HepG2 (cell line): ENCODE data around the gene NT5DC2. TPM values are rescaled to one million over a fixed set of nuclear protein-coding genes. Genes with fewer than 3 reads are reported as not detected.

Experiments
- ETV5 ChIP-seq: IDR thresholded peaks from 2 replicates; pipeline ENCODE4 v1.6.1; 2018; ENCODE audit warnings: missing biosample characterization, missing genetic modification reagents, inconsistent platforms, borderline replicate concordance
- IKZF4 ChIP-seq: sonication (generic); formaldehyde crosslinking; IDR thresholded peaks from 2 replicates; pipeline ENCODE4 v1.5.1; 2020; ENCODE audit warnings: borderline replicate concordance, mild to moderate bottlenecking, low read depth, missing genetic modification reagents; ENCODE audit errors: not compliant biosample characterization
- JUN ChIP-seq: sonication (generic); formaldehyde crosslinking; IDR thresholded peaks from 2 replicates; pipeline ENCODE4 v1.4.0; 2020; ENCODE audit warnings: mild to moderate bottlenecking, missing genetic modification reagents
- KLF16 ChIP-seq, 2 experiments: sonication (generic) in 1 of 2; formaldehyde crosslinking in 1 of 2; IDR thresholded peaks; 2 replicates each; pipeline versions ENCODE4 v1.6.1 to v1.8.0; 2016 to 2023; ENCODE audit warnings: missing genetic modification reagents in 2 of 2, missing compliant biosample characterization in 1 of 2
- KMT2A ChIP-seq: sonication (generic); formaldehyde crosslinking; IDR thresholded peaks from 2 replicates; pipeline ENCODE4 v1.4.0; 2020; ENCODE audit warnings: missing genetic modification reagents
- MAF1 ChIP-seq: sonication (generic); formaldehyde crosslinking; IDR thresholded peaks from 2 replicates; pipeline ENCODE4 v1.5.0; 2020; ENCODE audit warnings: missing genetic modification reagents, borderline replicate concordance
- POLR2AphosphoS2 ChIP-seq: IDR thresholded peaks from 2 replicates; pipeline ENCODE4 v1.6.1; 2011; ENCODE audit warnings: low read depth, low read length, improper control_type of control experiment
- SAFB2 ChIP-seq: sonication (generic); formaldehyde crosslinking; IDR thresholded peaks from 2 replicates; pipeline ENCODE4 v1.5.1; 2020; ENCODE audit warnings: missing genetic modification reagents, low read depth, mild to moderate bottlenecking, borderline replicate concordance
- SAP130 ChIP-seq: IDR thresholded peaks from 2 replicates; pipeline ENCODE4 v1.6.1; 2016; ENCODE audit warnings: low read depth
- SMAD1 ChIP-seq: sonication (generic); formaldehyde crosslinking; IDR thresholded peaks from 2 replicates; pipeline ENCODE4 v1.4.0; 2020; ENCODE audit warnings: missing genetic modification reagents, low read depth, mild to moderate bottlenecking, borderline replicate concordance
- ZNF20 ChIP-seq: sonication (generic); formaldehyde crosslinking; IDR thresholded peaks from 2 replicates; pipeline ENCODE4 v1.4.0; 2020; ENCODE audit warnings: mild to moderate bottlenecking, moderate library complexity, missing genetic modification reagents
- ZNF3 ChIP-seq: IDR thresholded peaks from 2 replicates; pipeline ENCODE4 v1.7.0; 2017; ENCODE audit warnings: inconsistent platforms
- ZNF337 ChIP-seq: sonication (generic); formaldehyde crosslinking; IDR thresholded peaks from 2 replicates; pipeline ENCODE4 v1.5.1; 2020; ENCODE audit warnings: missing genetic modification reagents, low read depth, mild to moderate bottlenecking, borderline replicate concordance
- ZSCAN25 ChIP-seq: sonication (generic); formaldehyde crosslinking; IDR thresholded peaks from 2 replicates; pipeline ENCODE4 v1.8.0; 2022; ENCODE audit warnings: mild to moderate bottlenecking, missing genetic modification reagents
- polyA plus RNA-seq, 8 experiments: library from polyadenylated mRNA; depleted of rRNA in 3 of 8; stranded (reverse) in 7 of 8; unstranded in 1 of 8; fragments of >200 nt; fragmentation: Illumina TruSeq in 4 of 8; extraction: Trizol in 4 of 8; gene quantifications; 2 replicates each; pipeline versions ENCODE4 v1.2.1 to v1.2.3, GENCODE V29; 2011 to 2016; ENCODE audit warnings: low read depth in 4 of 8, missing spikeins in 1 of 8, mixed read lengths in 1 of 8; ENCODE audit not compliant: insufficient read depth in 1 of 8
- total RNA-seq, 5 experiments: library from RNA; depleted of rRNA; stranded (reverse); fragments of >200 nt; fragmentation: Illumina TruSeq; extraction: Trizol; gene quantifications; 2 replicates each; pipeline ENCODE4 v1.2.3, GENCODE V29; 2016; ENCODE audit warnings: low read depth in 1 of 5
- TF ChIP-seq, protein P1 (sequence below): sonication (generic); formaldehyde crosslinking; IDR thresholded peaks from 2 replicates; pipeline ENCODE4 v1.4.0; 2020; ENCODE audit warnings: missing genetic modification reagents, mild to moderate bottlenecking, borderline replicate concordance
- TF ChIP-seq, protein P2 (sequence below): sonication (generic); formaldehyde crosslinking; IDR thresholded peaks from 2 replicates; pipeline ENCODE4 v1.5.1; 2020; ENCODE audit warnings: mild to moderate bottlenecking, missing genetic modification reagents
- TF ChIP-seq, protein P3 (sequence below): sonication (generic); formaldehyde crosslinking; IDR thresholded peaks from 2 replicates; pipeline ENCODE4 v1.8.0; 2022; ENCODE audit warnings: mild to moderate bottlenecking, missing genetic modification reagents, moderate library complexity
- TF ChIP-seq, protein P4 (sequence below): sonication (generic); formaldehyde crosslinking; IDR thresholded peaks from 2 replicates; pipeline ENCODE4 v1.5.1; 2020; ENCODE audit warnings: missing genetic modification reagents, mild to moderate bottlenecking, borderline replicate concordance
- TF ChIP-seq, protein P5 (sequence below): sonication (generic); formaldehyde crosslinking; conservative IDR thresholded peaks from 2 replicates; pipeline ENCODE4 v1.4.0; 2020; ENCODE audit warnings: missing genetic modification reagents

NT5DC2 gene
- total and polyA plus RNA-seq, 2 of the 13 experiments (the other 11 are each of a cell fraction or from before 2014, with no cell fraction given), result 131 to 240 TPM

DNA sequence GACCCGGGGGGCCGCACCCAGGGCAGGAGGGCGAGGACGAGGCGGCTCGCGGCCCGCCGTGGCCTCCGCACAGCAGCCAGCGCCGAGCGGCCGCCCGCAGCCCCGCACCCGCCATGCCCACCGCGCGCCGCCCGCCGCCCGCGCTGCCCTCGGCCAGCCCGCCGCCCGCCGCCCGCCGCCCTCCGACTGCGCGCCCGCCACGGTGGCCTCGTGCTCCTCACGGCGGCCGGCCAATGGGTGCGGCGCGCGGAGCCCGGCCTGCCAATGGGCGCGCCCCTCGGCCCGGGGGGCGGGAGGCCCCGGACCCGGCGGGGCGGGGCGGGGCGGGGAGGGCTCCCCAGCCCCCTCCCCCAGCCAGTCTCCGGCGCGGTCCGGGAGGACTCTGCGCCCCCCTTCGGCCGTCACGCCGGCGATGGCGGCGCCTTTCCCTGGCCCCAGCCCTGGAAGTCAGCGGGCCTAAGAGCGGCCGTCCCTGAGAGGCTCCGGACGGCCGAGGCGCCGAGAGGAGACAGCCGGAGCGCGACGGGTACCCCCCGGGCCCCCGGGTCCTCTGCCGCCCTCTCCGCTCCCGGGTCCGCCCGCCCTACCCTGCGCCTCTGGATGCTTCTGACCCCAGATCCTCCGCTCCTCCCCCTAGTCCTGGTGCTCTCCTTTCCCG, at the start of gene NT5DC2 (continued):
- TF ChIP-seq KLF16 (CRISPR knock-in tag; IDR thresholded peaks at IDR 0.05) (no peak), ZNF20 (no peak), ZSCAN25 (CRISPR knock-in tag) (no peak), SAFB2 (CRISPR knock-in tag) (no peak; the same call in 1 of the 2 replicates), IKZF4 (CRISPR knock-in tag) (peak; percentile 85), POLR2AphosphoS2 (no peak), ETV5 (CRISPR knock-in tag) (no peak), ZNF3 (no peak), KMT2A (CRISPR knock-in tag) (no peak), SAP130 (CRISPR knock-in tag) (peak; percentile 48), SMAD1 (no peak), JUN (no peak), ZNF337 (CRISPR knock-in tag) (no peak), MAF1 (CRISPR knock-in tag) (no peak)
- TF ChIP-seq, protein P1, sequence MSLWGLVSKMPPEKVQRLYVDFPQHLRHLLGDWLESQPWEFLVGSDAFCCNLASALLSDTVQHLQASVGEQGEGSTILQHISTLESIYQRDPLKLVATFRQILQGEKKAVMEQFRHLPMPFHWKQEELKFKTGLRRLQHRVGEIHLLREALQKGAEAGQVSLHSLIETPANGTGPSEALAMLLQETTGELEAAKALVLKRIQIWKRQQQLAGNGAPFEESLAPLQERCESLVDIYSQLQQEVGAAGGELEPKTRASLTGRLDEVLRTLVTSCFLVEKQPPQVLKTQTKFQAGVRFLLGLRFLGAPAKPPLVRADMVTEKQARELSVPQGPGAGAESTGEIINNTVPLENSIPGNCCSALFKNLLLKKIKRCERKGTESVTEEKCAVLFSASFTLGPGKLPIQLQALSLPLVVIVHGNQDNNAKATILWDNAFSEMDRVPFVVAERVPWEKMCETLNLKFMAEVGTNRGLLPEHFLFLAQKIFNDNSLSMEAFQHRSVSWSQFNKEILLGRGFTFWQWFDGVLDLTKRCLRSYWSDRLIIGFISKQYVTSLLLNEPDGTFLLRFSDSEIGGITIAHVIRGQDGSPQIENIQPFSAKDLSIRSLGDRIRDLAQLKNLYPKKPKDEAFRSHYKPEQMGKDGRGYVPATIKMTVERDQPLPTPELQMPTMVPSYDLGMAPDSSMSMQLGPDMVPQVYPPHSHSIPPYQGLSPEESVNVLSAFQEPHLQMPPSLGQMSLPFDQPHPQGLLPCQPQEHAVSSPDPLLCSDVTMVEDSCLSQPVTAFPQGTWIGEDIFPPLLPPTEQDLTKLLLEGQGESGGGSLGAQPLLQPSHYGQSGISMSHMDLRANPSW (CRISPR knock-in tag), result no peak
- TF ChIP-seq, protein P2, sequence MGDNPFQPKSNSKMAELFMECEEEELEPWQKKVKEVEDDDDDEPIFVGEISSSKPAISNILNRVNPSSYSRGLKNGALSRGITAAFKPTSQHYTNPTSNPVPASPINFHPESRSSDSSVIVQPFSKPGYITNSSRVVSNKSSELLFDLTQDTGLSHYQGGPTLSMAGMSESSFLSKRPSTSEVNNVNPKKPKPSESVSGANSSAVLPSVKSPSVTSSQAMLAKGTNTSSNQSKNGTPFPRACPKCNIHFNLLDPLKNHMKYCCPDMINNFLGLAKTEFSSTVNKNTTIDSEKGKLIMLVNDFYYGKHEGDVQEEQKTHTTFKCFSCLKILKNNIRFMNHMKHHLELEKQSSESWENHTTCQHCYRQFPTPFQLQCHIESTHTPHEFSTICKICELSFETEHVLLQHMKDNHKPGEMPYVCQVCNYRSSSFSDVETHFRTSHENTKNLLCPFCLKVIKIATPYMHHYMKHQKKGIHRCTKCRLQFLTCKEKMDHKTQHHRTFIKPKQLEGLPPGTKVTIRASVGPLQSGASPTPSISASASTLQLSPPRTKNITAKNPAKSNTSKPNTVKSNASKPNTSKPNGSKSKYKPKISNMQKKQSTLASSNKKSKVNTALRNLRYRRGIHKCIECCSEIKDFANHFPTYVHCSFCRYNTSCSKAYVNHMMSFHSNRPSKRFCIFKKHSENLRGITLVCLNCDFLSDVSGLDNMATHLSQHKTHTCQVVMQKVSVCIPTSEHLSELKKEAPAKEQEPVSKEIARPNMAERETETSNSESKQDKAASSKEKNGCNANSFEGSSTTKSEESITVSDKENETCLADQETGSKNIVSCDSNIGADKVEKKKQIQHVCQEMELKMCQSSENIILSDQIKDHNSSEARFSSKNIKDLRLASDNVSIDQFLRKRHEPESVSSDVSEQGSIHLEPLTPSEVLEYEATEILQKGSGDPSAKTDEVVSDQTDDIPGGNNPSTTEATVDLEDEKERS, result no peak
- TF ChIP-seq, protein P3, sequence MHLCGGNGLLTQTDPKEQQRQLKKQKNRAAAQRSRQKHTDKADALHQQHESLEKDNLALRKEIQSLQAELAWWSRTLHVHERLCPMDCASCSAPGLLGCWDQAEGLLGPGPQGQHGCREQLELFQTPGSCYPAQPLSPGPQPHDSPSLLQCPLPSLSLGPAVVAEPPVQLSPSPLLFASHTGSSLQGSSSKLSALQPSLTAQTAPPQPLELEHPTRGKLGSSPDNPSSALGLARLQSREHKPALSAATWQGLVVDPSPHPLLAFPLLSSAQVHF (CRISPR knock-in tag), result no peak
- TF ChIP-seq, protein P4, sequence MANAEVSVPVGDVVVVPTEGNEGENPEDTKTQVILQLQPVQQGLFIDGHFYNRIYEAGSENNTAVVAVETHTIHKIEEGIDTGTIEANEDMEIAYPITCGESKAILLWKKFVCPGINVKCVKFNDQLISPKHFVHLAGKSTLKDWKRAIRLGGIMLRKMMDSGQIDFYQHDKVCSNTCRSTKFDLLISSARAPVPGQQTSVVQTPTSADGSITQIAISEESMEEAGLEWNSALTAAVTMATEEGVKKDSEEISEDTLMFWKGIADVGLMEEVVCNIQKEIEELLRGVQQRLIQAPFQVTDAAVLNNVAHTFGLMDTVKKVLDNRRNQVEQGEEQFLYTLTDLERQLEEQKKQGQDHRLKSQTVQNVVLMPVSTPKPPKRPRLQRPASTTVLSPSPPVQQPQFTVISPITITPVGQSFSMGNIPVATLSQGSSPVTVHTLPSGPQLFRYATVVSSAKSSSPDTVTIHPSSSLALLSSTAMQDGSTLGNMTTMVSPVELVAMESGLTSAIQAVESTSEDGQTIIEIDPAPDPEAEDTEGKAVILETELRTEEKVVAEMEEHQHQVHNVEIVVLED (CRISPR knock-in tag), result no peak
- TF ChIP-seq, protein P5, sequence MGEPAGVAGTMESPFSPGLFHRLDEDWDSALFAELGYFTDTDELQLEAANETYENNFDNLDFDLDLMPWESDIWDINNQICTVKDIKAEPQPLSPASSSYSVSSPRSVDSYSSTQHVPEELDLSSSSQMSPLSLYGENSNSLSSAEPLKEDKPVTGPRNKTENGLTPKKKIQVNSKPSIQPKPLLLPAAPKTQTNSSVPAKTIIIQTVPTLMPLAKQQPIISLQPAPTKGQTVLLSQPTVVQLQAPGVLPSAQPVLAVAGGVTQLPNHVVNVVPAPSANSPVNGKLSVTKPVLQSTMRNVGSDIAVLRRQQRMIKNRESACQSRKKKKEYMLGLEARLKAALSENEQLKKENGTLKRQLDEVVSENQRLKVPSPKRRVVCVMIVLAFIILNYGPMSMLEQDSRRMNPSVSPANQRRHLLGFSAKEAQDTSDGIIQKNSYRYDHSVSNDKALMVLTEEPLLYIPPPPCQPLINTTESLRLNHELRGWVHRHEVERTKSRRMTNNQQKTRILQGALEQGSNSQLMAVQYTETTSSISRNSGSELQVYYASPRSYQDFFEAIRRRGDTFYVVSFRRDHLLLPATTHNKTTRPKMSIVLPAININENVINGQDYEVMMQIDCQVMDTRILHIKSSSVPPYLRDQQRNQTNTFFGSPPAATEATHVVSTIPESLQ, result no peak
